Liver (tissue), 3 donors: ENCODE measurements around the gene LAMA5.

ENCODE experiments used
- ATF3 ChIP-seq: IDR thresholded peaks from 2 replicates; pipeline ENCODE4 v1.6.1; 2016; ENCODE audit warnings: antibody characterized with exemption
- FOXA2 ChIP-seq: IDR thresholded peaks from 2 replicates; pipeline ENCODE4 v1.6.1; 2016; ENCODE audit warnings: antibody characterized with exemption
- GABPA ChIP-seq, 2 donors: IDR thresholded peaks in 1 of 2; conservative IDR thresholded peaks in 1 of 2; 2 replicates each; pipeline ENCODE4 v1.6.1; 2016; ENCODE audit warnings: antibody characterized with exemption in 2 of 2, mild to moderate bottlenecking in 1 of 2, moderate library complexity in 1 of 2
- HNF4G ChIP-seq: IDR thresholded peaks from 2 replicates; pipeline ENCODE4 v1.6.1; 2016; ENCODE audit warnings: antibody characterized with exemption
- JUND ChIP-seq, 2 donors: IDR thresholded peaks; 2 replicates each; pipeline ENCODE4 v1.6.1; 2016; ENCODE audit warnings: antibody characterized with exemption in 2 of 2
- MAX ChIP-seq: IDR thresholded peaks from 2 replicates; pipeline ENCODE4 v1.6.1; 2016; ENCODE audit warnings: antibody characterized with exemption
- RAD21 ChIP-seq, 2 donors: IDR thresholded peaks; 2 replicates each; pipeline ENCODE4 v1.6.1; 2016; ENCODE audit warnings: antibody characterized with exemption in 2 of 2, mild to moderate bottlenecking in 2 of 2
- SP1 ChIP-seq: IDR thresholded peaks from 2 replicates; pipeline ENCODE4 v1.6.1; 2018; ENCODE audit warnings: antibody characterized with exemption, mild to moderate bottlenecking
- TAF1 ChIP-seq: conservative IDR thresholded peaks from 2 replicates; pipeline ENCODE4 v1.6.1; 2016; ENCODE audit warnings: antibody characterized with exemption, mild to moderate bottlenecking
- TF ChIP-seq, protein P1 (sequence below): fragments of 150-350 bp; IDR thresholded peaks from 2 replicates; pipeline ENCODE4 v1.5.1; 2017; ENCODE audit warnings: improper control_type of control experiment, low read depth, low read length; ENCODE audit not compliant: missing input control
- TF ChIP-seq, protein P2 (sequence below): IDR thresholded peaks from 2 replicates; pipeline ENCODE4 v1.6.1; 2016; ENCODE audit warnings: antibody characterized with exemption, mild to moderate bottlenecking
- TF ChIP-seq, protein P3 (sequence below): IDR thresholded peaks from 2 replicates; pipeline ENCODE4 v1.6.1; 2016; ENCODE audit warnings: antibody characterized with exemption
- donor health status: healthy.
- donor health status: healthy.

- TF ChIP-seq, protein P1, sequence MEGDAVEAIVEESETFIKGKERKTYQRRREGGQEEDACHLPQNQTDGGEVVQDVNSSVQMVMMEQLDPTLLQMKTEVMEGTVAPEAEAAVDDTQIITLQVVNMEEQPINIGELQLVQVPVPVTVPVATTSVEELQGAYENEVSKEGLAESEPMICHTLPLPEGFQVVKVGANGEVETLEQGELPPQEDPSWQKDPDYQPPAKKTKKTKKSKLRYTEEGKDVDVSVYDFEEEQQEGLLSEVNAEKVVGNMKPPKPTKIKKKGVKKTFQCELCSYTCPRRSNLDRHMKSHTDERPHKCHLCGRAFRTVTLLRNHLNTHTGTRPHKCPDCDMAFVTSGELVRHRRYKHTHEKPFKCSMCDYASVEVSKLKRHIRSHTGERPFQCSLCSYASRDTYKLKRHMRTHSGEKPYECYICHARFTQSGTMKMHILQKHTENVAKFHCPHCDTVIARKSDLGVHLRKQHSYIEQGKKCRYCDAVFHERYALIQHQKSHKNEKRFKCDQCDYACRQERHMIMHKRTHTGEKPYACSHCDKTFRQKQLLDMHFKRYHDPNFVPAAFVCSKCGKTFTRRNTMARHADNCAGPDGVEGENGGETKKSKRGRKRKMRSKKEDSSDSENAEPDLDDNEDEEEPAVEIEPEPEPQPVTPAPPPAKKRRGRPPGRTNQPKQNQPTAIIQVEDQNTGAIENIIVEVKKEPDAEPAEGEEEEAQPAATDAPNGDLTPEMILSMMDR: peak; percentile 90
- TF ChIP-seq GABPA (IDR thresholded peaks at IDR 0.05 in 1 of 2, conservative IDR thresholded peaks at IDR 0.05 in 1 of 2) (no peak), ATF3 (no peak), HNF4G (no peak), SP1 (no peak), FOXA2 (no peak), MAX (no peak), JUND (IDR thresholded peaks at IDR 0.05) (no peak), RAD21 (IDR thresholded peaks at IDR 0.05) (peak; percentile 84 to 98), TAF1 (no peak)
- TF ChIP-seq, protein P2, sequence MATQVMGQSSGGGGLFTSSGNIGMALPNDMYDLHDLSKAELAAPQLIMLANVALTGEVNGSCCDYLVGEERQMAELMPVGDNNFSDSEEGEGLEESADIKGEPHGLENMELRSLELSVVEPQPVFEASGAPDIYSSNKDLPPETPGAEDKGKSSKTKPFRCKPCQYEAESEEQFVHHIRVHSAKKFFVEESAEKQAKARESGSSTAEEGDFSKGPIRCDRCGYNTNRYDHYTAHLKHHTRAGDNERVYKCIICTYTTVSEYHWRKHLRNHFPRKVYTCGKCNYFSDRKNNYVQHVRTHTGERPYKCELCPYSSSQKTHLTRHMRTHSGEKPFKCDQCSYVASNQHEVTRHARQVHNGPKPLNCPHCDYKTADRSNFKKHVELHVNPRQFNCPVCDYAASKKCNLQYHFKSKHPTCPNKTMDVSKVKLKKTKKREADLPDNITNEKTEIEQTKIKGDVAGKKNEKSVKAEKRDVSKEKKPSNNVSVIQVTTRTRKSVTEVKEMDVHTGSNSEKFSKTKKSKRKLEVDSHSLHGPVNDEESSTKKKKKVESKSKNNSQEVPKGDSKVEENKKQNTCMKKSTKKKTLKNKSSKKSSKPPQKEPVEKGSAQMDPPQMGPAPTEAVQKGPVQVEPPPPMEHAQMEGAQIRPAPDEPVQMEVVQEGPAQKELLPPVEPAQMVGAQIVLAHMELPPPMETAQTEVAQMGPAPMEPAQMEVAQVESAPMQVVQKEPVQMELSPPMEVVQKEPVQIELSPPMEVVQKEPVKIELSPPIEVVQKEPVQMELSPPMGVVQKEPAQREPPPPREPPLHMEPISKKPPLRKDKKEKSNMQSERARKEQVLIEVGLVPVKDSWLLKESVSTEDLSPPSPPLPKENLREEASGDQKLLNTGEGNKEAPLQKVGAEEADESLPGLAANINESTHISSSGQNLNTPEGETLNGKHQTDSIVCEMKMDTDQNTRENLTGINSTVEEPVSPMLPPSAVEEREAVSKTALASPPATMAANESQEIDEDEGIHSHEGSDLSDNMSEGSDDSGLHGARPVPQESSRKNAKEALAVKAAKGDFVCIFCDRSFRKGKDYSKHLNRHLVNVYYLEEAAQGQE: no peak
- TF ChIP-seq, protein P3, sequence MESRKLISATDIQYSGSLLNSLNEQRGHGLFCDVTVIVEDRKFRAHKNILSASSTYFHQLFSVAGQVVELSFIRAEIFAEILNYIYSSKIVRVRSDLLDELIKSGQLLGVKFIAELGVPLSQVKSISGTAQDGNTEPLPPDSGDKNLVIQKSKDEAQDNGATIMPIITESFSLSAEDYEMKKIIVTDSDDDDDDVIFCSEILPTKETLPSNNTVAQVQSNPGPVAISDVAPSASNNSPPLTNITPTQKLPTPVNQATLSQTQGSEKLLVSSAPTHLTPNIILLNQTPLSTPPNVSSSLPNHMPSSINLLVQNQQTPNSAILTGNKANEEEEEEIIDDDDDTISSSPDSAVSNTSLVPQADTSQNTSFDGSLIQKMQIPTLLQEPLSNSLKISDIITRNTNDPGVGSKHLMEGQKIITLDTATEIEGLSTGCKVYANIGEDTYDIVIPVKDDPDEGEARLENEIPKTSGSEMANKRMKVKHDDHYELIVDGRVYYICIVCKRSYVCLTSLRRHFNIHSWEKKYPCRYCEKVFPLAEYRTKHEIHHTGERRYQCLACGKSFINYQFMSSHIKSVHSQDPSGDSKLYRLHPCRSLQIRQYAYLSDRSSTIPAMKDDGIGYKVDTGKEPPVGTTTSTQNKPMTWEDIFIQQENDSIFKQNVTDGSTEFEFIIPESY: no peak
Measured at GRCh38 chr20:62382306-62383198, 15.4 kb upstream of the LAMA5 start.
